Stimulated activated naive CD4-positive, alpha-beta T cell treated with Interleukin-2 at 50 U/mL for 16 hours (primary cell): ENCODE results near the gene CLDN4.
"Not testable (repeated sequence)": the region's sequence is repeated elsewhere in the genome, so short reads cannot be mapped to it uniquely, and the experiment has no call there.

Experiments used
- DNase-seq: peaks from one replicate; lab custom pipeline; 2025; lab: John Stamatoyannopoulos, UW

Gene CLDN4, protein sequence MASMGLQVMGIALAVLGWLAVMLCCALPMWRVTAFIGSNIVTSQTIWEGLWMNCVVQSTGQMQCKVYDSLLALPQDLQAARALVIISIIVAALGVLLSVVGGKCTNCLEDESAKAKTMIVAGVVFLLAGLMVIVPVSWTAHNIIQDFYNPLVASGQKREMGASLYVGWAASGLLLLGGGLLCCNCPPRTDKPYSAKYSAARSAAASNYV

DNA sequence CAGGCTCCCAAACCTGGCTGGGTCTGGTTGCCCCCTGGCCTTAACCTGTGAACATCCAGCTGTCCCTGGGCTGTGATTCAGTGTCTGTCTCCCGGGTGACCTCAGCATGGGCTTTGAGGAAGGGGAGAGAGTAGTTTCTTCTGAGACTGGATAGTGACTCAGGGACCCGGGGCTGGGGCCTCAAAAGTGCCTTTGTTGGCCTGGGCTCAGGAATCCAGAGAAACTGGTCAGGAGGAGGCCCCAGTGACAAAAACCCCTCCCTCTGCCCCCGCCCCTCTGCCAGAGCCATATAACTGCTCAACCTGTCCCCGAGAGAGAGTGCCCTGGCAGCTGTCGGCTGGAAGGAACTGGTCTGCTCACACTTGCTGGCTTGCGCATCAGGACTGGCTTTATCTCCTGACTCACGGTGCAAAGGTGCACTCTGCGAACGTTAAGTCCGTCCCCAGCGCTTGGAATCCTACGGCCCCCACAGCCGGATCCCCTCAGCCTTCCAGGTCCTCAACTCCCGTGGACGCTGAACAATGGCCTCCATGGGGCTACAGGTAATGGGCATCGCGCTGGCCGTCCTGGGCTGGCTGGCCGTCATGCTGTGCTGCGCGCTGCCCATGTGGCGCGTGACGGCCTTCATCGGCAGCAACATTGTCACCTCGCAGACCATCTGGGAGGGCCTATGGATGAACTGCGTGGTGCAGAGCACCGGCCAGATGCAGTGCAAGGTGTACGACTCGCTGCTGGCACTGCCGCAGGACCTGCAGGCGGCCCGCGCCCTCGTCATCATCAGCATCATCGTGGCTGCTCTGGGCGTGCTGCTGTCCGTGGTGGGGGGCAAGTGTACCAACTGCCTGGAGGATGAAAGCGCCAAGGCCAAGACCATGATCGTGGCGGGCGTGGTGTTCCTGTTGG, at the start of gene CLDN4:
Gene CLDN4, plus strand, starts transcription at position 316 of the 903 bp plus-strand sequence. Its CDS starts 206 bp downstream, at position 522.
- no peak for DNase-seq

DNA sequence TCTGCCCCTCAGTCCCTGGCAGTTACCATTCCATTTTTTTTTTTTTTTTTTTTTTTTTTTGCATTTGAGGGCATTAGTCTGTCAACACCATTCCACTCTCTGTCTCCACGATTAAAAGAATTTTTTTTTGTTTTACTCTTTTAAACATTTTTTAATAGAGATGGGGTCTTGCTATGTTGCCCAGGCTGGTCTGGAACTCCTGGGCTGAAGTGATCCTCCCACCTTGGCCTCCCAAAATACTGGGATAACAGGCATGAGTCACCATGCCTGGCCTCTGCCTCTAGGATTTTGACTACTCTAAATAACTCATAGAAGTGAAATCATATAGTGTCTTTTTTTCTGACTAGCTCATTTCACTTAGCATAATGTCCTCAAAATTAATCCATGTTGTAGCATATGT, 44.2 kb upstream of the CLDN4 start:
- no peak for DNase-seq

DNA sequence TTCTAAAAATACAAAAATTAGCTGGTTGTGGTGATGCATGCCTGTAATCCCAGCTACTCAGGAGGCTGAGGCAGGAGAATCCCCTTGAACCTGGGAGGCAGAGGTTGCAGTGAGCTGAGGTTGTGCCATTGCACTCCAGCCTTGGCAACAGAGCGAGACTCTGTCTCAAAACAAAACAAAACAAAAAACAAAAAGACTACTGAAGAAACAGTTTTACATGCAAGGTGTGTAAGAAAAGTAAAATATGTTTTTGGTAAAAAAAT, 43.1 kb upstream of the CLDN4 start:
- DNase-seq, result not testable (repeated sequence)

DNA sequence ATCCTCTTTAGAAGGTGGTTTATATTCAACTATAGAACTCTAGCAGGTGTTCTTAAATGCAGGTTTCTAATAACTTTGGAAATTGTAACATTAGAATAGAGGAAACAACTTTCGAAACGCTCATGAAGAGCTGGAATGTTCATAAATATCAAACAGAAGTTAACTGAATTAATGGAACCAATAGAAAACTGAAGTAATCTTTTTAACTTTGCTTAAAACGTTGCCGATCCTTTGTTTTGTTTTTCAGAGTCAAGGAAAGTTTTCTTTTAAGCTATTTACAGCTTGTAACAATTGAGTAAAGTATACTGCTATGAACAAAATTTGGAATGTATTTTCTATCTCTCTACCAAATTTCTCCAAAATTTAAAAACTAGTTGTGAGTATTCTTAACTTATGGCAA, 41.7 kb upstream of the CLDN4 start:
- no peak for DNase-seq

DNA sequence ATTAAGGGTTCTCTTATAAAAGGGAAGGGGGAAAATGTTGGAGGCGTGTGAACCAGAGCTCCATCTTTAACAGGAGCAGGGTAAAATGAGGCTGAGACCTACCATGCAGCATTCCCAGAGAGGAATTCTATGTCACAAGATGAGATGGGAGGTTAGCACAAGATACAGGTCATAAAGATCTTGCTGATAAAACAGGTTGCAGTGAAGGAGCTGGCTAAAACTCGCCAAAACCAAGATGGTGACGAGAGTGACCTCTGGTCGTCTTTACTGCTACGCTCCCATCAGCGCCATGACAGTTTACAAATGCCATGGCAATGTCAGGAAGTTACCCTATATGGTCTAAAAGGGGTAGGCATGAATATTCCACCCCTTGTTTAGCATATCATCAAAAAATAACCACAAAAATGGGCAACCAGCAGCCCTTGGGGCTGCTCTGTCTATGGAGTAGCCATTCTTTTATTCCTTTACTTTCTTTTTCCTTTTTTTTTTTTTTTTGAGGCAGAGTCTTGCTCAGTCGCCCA, 39.6 kb upstream of the CLDN4 start:
- not testable (repeated sequence) for DNase-seq

DNA sequence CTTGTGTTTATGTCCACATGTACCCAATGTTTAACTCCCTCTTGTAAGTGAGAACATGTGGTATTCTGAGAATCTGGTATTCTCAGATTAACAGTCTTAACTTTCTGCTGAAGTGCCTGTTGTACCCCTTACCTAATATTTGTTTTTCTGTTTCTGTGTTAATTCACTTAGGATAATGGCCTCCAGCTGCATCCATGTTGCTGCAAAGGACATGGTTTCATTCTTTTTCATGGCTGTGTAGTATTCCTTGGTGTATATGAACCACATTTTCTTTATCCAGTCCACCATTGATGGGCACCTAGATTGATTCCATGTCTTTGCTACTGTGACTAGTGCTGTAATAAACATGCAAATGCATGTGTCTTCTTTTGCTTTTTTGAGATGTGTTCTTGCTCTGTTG, 35.6 kb upstream of the CLDN4 start:
- DNase-seq, result not testable (repeated sequence)

DNA sequence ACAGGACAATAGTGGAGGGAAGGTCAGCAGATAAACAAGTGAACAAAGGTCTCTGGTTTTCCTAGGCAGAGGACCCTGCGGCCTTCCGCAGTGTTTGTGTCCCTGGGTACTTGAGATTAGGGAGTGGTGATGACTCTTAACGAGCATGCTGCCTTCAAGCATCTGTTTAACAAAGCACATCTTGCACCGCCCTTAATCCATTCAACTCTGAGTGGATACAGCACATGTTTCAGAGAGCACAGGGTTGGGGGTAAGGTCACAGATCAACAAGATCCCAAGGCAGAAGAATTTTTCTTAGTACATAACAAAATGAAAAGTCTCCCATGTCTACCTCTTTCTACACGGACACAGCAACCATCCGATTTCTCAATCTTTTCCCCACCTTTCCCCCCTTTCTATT, 34.1 kb upstream of the CLDN4 start:
- not testable (repeated sequence) for DNase-seq

DNA sequence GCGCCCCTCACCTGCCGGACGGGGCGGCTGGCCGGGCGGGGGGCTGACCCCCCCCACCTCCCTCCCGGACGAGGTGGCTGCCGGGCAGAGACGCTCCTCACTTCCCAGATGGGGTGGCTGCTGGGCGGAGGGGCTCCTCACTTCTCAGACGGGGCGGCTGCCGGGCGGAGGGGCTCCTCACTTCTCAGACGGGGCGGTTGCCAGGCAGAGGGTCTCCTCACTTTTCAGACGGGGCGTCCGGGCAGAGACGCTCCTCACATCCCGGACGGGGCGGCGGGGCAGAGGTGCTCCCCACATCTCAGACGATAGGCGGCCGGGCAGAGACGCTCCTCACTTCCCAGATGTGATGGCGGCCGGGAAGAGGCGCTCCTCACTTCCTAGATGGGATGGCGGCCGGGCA, 33.6 kb upstream of the CLDN4 start:
- DNase-seq, result not testable (repeated sequence)

DNA sequence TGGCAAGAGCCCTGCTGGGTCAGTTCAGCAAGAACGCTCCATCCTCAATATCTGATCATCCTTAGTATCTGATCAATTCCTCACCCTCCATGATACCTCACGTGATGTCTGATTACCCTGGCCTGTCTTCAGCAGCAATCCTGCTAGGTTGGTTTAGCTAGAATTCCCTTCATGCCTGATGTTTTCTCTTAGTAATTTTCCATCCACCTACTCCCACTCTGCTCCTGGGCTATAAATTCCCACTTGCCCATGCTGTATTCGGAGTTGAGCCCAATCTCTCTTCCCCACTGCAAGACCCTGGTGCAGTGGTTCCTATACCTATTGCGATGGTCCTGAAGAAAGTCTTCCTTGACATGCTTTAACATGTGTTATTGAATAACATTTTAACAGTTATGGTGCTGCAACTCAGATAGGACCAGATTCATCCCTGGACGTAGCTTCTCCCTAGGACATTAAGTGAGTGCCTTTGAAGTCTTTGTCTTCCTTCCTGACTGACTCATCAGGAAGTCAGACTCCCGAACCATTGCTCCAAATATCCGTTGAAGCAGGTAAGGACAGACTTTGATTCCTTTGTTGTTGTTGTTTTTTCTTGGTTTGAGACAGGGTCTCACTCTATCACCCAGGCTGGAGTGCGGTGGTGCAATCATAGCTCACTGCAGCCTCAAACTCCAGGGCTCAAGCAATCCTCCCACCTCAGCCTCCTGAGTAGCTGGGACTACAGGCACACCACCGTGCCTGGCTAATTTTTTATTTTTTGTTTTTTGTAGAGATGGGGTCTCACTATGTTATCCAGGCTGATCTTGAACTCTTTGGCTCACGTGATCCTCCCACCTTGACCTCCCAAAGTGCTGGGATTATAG, 31.3 kb upstream of the CLDN4 start:
- no peak for DNase-seq

DNA sequence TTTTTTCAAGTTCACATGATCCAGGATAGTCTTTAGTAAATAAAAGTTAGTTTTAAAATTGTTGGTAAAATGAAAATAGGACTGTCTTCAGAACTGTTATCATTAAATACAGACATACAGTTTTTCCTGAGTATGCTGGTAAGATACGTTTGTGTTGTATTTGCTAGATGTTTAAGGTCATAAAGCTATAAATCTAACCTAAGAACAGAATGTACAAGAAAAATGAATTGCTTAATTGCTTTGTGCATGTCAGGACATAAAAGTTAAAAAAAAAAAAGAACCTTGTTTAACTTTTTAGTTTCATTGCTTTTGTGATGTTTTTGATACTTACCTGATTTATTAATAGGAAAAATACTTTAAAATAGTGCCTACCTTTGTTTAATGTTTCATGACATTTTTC, 29.2 kb upstream of the CLDN4 start:
- DNase-seq, result no peak

DNA sequence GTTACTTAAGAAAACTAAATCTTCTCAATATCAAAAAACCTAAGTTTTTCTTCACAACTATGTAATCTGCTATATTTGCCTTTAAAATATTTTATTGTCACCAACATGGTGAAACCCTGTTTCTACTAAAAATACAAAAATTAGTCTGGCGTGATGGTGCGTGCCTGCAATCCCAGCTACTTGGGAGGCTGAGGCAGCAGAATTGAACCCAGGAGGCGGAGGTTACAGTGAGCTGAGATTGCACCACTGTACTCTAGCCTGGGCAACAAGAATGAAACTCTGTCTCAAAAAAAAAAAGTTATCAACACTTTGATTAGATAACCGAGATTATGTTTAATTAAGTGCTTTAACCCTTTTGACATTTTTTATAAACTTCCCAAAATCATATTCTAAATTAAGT, 28.3 kb upstream of the CLDN4 start:
- DNase-seq, result no peak

DNA sequence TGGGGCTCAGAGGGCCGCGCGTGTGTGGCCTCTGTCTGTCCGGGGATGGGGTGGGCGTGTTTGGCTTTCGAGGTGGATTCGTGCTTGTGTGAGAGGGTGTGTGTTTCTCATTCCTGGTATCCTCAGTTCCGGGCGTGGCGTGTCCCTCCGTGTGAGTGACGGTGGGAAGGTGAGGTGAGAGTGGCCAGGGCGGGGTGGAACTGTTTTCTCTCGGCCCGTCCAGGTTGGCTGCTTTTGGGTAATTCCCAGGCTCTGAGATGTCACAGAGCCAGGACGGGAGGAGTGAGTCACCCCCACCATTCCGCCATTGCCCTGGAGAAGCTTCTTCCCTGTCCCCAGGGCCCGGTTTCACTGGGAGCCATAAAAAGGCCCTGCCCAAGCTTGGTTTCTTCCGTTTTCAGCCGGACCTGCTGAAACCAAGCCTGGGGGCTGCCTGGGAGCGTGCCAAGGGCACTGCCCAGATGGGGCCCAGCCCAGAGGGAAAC, 21.3 kb upstream of the CLDN4 start:
- DNase-seq, result no peak

DNA sequence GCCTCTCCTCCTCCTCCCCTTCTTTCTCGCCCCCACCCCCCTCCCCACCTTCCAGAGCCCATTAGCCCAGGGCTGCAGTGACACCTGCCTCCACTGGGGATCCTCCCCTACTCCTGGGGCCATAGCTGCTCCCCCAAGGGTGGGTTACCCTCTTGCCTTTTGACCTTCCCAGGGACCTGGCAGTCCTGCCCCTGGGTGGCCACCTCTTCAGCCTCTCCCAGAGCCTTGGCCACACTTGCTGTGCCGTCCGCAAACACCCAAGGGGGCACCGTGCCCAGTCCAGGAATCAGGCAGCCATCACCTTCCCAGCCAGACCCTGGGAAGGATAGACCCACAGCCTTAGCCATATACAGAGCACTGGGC, 19.8 kb upstream of the CLDN4 start:
- no peak for DNase-seq

DNA sequence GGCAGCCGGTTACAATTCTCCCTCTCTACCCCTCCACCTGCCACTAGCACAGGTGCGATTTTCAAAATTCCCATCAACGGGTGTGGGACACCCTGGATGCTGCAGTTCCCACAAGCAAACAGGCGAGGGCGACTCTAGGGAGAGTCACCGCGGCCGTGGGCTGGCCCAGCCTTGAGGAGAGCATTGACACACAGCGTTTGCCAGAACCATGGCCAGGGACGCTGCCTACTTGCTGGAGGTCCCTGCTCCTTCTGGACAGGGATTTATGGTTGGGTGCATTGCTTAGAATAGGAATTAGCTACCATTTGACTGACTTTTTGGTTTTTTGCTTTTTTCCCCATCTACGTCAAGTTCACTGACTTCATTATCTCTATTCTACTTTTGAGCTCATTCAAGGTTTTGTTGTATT, 19.0 kb upstream of the CLDN4 start:
- DNase-seq, result peak; percentile 31

DNA sequence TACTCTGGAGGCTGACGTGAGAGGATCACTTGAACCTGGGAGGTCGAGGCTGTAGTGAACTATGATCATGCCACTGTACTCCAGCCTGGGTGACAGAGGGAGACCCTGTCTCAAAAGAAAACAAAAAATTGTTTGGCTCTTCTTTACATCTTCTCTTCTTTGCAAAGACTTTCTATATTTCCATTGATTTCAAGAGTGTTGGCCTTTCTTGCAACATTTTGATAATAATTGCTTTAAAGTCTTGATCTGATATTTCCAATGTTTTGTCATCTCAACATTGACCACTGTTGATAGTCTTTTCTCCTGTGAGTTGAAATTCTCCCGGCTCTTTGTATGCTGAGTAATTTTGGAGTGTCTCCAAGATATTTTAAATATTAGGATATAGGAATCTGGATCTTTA, 17.8 kb upstream of the CLDN4 start:
- no peak for DNase-seq

DNA sequence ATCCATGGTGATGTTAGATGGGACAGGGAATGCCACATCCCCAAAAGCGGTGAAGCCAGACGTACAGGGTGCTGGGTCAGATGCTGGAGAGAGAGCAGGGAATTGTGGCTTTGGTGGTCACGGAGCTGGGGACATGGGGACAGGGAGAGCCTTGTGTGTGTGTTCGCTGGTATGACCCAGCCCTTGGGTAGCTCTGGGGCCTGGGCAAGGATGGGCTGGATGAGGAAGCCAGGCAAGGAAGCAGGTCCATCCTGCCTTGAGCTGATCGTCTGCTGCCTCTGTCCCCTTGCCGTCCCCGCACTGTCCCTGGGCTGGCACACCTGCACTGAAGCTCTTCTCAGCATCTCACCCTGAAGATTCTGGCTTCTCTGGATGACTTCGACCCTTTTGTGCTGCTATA, 15.4 kb upstream of the CLDN4 start:
- no peak for DNase-seq

DNA sequence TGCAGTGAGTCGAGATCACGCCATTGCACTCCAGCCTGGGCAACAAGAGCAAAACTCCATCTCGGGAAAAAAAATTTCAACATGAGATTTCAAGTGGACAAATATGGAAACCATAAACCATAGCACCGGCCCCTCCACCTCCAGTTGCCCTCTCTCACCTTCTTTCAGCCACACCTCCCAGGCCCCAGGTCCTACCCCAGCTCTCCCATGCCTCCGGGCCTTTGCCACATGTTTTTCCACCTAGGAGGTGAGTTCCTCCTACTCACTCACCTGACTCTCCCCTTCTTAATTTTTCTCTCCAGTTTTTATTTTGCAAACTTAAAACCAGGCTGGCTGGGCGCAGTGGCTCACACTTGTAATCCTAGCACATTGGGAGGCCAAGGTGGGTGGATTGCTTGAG, 13.7 kb upstream of the CLDN4 start:
- DNase-seq, result no peak

DNA sequence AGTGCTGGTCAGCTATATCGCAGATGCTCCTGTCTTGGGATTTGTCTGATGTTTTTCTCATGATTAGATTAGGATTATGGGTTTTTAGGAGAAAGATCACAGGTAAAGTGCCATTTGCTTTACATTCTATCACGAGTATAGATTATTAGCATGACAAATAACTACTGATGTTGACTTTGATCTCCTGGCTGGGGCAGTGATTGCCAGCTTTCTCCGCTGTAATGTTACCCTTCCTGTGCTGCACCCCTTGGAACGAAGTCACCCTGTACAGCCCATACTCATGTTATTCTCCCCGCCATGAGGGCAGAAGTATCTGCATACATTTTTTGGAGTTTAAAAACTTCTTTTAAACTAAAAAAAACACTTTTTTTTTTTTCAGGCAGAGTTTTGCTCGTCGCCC, 10.8 kb upstream of the CLDN4 start:
- no peak for DNase-seq

DNA sequence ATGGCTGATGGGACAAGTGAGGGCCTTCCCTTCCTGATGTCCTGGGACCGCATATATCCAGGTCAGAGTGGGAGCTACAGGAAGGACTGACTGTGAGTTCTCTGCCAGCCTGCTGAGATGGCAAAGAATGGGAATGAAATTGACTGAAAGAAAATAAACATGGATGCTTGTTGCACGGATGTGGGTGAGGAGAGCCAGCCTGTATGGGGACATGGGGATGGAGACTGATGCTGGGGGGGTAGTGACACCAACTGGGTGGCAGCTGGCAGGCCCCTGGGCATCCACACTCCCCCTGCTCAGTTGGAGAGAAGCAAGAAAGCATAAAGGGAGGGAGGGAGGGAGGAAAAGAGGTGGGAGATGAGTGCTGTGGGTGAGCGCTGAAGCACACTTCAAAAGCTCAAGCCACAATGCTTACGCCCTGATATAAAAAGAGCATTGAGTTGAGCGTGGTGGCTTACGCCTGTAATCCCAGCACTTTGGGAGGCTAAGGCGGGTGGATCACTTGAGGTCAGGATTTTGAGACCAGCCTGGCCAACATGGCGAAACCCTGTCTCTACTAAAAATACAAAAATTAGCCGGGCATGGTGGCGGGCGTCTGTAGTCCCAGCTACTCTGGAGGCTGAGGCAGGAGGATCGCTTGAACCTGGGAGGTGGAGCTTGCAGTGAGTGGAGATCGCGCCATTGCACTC, 9.1 kb upstream of the CLDN4 start:
- not testable (repeated sequence) for DNase-seq

DNA sequence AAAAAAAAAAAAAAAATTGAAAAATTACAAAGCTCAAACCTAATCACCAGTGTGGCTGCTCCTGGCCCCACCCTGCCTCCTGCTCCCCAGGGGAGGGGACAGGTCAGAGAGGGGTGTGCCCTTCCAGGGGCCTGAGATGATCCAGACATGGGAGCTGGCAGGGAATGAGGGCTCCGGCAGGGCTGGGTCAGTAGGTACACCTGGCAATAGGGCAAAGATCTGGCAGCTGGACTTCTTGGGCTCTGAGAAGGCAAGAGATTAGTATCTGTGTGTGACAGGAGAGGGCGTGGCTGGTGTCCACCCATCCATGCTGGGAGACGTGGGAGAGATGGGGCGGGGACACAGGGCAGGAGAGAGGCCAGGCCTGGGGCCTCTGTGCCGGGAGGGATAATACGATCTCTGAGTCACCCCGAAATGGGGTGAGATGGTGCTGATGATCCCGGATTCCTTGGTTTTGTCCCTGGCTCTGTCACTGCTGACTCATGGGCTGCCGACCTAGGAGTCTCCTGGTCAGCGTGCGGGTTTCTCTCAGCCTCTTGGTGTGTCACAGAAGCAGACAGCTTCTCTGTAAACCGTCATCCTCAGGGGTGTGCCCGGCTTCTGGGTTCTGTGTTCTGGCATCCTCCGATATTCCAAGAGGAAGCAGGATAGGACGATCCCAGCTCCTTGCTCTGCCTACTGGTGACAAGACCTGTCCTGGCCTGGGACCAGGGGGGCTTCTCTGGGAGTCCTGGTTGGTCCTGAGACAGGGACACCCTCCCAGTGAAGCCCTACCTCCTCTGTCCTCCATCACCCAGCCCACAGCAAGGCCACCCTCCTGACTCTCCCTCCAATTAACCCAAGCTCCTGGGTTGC, 8.2 kb upstream of the CLDN4 start:
- no peak for DNase-seq

DNA sequence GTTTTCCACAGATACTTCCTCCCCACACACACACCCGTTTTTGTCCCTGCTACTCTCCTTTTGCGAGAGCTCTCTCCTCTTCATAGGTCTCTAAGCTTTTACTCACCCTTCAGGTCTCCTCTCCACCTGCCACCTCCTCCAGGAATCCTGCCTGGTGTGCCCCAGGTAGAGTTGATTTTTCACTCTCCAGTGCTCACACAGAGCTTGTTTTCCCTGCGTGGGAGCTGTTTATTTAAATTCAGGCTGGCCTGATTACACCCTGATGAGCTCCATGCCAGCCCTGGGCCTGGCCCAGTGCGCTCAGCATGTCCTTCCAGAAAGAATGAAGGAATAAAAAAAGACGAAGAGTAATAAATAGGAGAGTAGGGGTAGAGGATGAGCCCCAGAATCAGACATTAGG, 7.5 kb upstream of the CLDN4 start:
- DNase-seq, result no peak
